H1 (cell line): Measurements from ENCODE around the gene FOLR1.

ENCODE experiments used
- ASH2L ChIP-seq: fragments of 200-600, 300-600 bp; sonication (generic); IDR thresholded peaks from one replicate; pipeline ENCODE4 v1.7.1; 2017; ENCODE audit warnings: low read length
- CHD2 ChIP-seq: IDR thresholded peaks from 2 replicates; pipeline ENCODE4 v1.6.1; 2012; ENCODE audit warnings: low read length, improper control_type of control experiment
- CTCF ChIP-seq, 3 experiments: IDR thresholded peaks; 1 replicate in 2 of 3; 2 replicates in 1 of 3; pipeline versions ENCODE4 v1.5.1 to v1.6.1; 2011; ENCODE audit warnings: low read length in 3 of 3, mild to moderate bottlenecking in 3 of 3, inconsistent platforms in 2 of 3, low read depth in 1 of 3, moderate library complexity in 1 of 3; ENCODE audit not compliant: insufficient read depth in 1 of 3; ENCODE audit errors: control extremely low read depth in 1 of 3
- FOSL1 ChIP-seq: IDR thresholded peaks from 2 replicates; pipeline ENCODE4 v1.6.1; 2011; ENCODE audit warnings: mild to moderate bottlenecking, low read depth, low read length, moderate library complexity; ENCODE audit not compliant: insufficient read depth
- RAD21 ChIP-seq, 2 experiments: IDR thresholded peaks in 1 of 2; conservative IDR thresholded peaks in 1 of 2; 2 replicates each; pipeline ENCODE4 v1.6.1; 2011; ENCODE audit warnings: low read depth in 2 of 2, low read length in 2 of 2, improper control_type of control experiment in 1 of 2, inconsistent platforms in 1 of 2, mild to moderate bottlenecking in 1 of 2, moderate library complexity in 1 of 2
- TAF1 ChIP-seq: IDR thresholded peaks from 2 replicates; pipeline ENCODE4 v1.6.1; 2011; ENCODE audit warnings: mild to moderate bottlenecking, low read depth, low read length

- peak; percentile 41; the same call in 1 of the 2 replicates for TF ChIP-seq TAF1
- TF ChIP-seq FOSL1: no peak
- TF ChIP-seq CTCF (IDR thresholded peaks at IDR 0.05; ENCODE audit: control extremely low read depth in 1 of 3, insufficient read depth in 1 of 3, low read depth in 1 of 3, low read length in 3 of 3): no peak
- TF ChIP-seq ASH2L: no peak
- no peak for TF ChIP-seq RAD21 (IDR thresholded peaks at IDR 0.05 in 1 of 2, conservative IDR thresholded peaks at IDR 0.05 in 1 of 2; ENCODE audit: low read depth in 2 of 2, low read length in 2 of 2)
- TF ChIP-seq CHD2: no peak
These were observed 31.9 kb downstream of the FOLR1 start for GRCh38 chr11:72223615-72224563.
